EL (cell line): ENCODE data around the gene RCOR1.
A peak's percentile ranks its signal among the peaks of the same experiment; 100 is the strongest.
"Not testable (repeated sequence)": the region's sequence is repeated elsewhere in the genome, so short reads cannot be mapped to it uniquely, and the experiment has no call there.

Source experiments
- DNase-seq: peaks from one replicate; pipeline ENCODE4 v3.0.0-alpha.2; 2016

RCOR1 gene

DNA sequence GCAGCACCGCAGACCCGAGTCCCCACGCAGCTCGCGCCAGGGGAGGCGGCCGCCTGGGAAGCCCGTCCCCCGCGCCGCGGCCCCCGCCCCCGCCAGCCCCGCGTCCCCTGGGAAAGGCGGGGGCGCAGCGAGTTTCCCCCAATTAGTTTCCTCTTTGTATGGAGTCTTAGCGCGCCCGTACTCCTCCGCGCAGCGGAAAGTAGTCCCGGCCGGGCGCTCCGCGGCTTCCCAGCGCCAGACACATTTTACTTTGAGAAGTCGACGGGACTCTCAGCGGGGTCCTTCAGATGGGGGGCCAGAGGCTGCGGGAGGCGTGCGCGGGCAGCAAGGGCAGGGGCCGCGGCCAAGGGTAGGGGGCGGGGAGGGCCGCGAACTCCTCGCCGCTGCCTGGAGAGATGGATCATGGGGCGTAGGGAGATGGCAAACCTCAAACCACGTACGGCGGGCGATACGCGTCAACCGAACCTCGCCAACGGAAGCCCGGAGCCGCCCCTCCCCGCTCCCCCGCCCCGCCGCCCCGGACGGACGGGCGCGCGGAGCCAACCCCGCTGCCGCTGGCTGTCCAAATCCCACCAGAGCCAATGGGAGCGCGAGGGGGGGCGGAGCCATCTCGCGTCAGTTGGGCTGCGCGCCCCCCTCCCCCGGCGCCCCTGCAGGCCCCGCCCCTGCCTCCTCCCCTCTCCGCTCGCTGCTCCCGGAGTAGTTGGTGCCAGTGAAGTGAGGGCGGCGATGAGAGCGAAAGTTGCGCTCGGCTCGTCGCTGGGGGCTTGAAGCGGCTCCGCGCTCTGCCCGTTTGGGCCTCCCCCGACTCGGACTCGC, at the start of gene RCOR1:
RCOR1 (plus strand) TSS at position 706 of the 819 bp plus-strand sequence. CDS start 238 bp downstream, outside the sequence.
- DNase-seq: peak; percentile 98

DNA sequence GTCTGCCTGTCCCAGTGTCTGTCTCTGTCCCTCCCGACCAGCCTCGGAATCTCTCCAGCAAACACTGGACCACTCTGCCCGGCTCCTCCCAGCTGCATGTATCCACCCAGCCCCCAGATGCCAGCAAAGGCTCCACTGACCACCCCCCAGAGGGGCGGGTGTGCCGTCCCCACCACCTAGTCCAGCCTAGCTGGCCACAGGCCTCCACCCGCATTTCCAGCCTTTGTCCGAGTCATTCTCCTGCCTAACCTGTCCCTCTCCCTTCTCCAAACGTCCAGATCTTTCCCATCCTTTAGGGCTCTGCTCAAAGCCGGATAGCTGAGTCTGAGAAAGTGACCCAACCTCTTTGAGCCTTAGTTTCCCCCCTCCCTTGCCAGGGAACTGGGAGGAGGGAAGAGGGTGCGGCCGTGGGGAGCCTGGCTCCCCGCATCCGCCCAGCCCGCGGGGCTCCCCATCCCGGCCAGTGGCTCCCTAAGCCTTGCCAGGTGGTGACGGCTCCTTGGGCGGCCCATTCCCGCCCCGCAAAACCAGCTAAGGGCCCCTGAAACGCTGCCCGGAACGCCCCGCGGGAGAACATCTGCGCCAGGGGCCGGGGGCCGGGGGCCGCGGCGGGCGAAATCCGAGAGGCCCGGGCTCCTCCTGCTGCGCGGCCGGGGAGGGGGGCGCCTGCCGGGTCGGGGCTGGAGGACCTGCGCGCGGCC, 48.3 kb upstream of the RCOR1 start:
- DNase-seq: no peak

DNA sequence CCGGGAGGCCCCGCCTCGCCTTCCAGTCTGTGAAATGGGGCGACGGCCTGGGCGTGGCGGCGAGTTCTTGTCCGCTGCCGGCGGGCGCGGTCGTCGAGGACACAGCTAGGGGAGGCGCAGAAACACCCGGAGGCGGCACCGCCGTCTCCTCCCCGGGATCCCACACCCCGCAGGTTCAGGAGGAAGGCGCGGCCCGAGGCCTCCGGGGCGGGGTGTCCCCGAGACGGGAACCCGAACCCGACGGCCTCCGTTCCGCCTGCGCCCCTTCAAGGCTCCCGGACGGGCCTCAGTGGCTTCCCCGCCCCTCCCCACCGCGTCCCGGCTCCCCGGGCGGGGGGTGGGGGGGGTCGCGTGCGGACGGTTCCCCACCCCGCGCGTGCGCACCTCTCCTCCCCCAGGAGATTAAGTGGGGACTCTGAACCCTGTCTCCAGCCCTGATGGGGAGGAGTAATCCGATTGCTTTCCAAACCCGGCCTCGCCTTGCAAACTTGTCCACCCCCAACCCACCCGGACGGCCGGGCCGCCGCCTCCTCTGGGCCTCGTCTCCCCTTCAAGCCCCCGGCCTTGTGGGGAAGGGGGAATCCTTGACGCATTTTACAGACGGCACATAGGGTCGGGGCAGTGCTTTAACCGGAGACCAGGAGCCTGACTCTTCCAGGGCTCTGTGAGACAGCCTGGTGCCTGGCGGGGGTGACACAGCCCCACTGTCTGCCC, 47.5 kb upstream of the RCOR1 start:
- no peak for DNase-seq

DNA sequence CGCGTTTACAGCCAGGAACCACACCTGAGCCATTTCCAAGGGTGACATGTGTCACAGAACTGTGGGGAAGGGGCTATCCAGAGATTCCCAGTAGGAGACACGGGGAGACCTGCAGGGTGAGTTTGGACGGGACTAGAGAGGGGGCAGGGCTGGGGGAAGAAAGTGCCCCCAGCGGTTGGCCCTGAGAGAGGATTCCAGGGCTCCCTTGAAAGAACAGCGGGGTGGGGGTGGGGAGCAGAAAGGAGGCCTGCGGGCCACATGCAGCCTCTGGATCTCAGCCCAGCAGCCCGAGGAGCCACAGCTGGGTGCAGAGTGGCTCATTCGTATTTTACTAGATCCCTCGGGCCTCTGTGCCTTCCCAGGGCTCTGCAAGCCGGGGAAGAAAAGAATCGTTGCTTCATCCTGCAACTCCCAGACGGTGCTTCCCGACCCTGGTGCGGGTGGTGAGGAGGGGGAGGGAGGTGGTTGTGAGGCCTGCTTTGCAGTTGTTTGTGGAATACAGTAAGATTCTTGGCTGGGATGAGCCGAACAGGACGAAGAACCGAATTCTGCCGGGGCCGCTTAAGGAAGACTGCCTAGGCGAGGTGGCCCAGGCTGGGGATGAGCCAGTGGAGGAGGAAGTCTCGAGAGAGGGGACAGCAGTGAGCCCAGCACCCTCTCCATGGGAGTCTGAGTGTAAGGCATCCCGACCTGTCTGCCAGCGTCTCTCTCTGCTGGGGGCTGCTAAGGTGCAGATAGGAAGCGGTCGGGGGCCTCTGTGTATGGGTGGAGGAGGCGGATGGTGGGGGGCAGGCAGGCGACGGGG, 46.8 kb upstream of the RCOR1 start:
- DNase-seq: peak; percentile 61

DNA sequence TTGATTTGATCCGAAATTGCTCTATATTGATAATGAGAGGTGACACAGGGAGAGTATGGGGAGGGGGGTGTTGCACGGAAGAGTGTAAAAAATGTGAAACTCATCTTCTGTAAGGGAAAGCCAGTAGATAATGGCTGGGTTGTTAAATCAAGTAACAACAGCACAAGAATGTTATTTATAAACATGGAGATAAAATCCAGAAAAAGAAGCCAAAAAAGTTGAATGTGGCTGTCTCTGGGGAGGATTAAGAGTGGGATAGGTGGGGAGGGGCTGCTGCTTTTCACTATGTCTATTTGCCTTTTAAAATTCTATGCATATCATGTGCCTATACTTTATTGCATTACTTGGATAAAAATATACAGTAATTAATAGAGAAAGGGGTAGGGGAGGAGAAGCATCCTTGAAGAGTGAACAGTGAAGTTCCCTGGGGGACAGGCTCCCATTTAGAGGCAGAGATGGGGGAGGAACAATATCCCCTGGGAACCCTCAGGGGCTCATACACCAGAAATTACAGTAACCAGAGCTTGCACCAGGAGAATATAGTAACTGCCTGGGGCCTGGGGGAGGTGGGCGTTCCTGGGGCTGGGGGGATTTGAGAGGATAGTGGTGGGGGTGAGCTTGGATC, 43.7 kb upstream of the RCOR1 start:
- DNase-seq: no peak

DNA sequence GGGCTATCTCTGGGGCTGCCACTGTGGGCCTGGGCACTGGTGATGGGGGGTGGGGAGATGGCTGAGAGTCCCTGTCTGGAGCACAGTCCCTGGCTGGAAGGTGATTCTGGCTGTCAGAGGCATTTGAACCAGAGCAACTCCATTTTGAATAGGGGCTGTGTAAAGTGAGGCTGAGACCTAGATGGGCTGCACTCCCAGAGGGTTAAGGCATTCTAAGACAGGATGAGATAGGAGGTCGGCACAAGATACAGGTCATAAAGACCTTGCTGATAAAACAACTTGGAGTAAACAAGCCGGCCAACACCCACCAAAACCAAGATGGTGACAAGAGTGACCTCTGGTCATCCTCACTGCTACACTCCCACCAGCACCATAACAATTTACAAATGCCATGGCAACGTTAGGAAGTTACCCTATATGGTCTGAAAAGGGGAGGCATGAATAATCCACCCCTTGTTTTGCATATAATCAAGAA, 41.5 kb upstream of the RCOR1 start:
- DNase-seq: not testable (repeated sequence)

DNA sequence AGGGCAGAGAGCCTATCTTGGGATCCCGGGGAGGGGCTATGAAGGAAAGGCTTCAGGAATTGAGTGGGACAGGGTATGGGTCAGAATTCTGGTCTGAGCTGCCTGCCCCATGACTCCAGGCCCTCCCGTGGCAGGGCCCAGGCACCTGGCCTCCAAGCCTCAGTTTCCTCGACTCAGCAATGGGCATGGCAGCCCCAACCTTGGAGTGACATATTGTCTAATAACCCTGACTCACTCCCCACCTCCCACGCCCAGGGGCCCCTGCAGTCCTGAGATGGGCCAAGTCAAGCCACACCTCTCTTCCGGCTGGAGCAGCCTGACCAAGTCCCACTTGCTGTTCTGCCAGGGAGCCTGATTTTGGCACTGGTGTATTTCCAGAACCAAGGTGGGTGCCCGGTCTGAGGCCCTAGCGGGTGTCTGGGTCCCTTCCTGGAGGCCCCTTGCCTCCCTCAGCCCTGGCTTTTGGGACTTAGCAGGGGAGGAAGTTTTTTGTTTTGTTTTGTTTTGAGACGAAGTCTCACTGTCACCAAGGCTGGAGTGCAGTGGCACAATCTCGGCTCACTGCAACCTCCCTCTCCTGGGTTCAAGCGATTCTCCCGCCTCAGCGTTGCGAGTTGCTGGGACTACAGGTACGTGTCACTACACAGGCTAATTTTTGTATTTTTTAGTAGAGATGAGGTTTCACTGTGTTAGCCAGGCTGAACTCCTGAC, 40.3 kb upstream of the RCOR1 start:
- DNase-seq: peak; percentile 56

DNA sequence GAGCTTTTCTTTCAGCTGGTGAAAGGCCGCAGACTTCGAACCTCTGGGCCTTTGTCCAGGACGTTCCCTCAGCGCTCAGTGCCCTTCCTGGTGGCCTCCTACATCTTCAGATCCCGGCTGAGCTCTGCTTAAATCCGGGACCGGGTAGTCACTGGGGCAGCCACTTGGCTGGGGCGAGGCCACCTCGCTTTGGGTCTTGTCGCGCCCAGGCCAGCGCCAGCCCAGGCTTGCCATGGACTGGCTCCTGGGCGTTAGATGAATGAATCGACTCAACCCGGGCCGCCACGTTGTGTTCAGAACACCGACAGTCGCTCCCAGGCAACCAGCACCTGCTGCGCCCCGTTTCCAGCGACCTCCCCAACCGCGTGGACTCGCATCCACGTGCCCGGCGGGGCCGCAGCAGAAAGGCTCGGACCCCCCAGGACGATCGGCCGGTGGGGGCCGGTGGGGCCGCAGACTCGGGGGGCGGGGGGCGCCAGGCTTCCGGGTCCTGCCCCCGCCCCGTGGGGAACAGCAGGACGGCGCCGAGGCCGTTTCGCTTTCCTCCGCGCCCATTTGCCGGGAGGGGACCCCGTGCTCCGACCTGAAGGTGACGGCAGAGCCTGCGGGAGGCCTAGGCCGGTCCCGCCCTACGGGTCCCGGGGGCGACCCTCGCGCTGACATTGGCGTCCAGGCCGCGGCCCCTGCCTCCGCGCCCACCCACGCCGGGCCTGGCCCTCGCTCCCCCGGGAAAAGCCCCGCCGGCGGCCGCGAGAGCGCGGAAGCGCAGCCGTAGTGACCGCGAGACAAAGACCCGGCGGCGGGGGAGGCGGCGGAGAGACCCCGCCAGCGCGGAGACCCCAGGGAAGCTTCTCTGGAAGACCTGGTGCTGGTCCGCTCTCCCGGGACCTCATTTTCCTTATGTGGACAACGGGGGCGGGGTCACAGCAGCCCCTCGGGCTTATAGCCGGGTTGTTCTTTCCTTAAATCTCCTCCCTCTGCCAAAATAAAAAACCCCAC, 37.3 kb upstream of the RCOR1 start:
- DNase-seq: peak; percentile 71

DNA sequence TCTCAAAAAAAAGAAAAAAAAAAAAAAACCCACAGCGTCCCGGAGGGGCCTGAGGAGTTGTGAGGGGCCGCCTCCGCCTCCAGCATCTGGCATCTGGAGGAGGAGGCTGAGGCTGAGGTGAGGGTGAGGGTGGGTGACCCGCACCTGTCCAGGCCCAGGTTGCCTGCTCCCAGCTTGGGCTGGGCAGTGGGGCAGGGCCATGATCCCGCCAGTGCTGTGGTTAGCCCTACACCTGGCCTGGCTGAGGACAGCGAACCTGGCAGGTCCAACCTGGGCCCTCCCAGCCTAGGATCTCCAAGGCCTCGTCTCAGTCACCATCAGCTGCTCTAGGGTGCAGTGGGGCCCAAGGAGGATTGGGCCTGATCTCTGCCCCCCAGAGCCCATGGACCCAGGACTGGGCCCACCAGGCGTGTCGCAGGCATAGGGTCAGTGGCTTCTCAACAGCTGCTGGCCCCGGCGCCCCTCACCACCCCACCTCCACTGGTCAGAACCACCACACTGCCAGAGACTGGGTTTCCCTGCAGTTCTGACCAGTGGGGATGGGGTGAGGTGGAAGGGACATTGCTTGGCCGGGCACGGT, 36.3 kb upstream of the RCOR1 start:
- DNase-seq: no peak

DNA sequence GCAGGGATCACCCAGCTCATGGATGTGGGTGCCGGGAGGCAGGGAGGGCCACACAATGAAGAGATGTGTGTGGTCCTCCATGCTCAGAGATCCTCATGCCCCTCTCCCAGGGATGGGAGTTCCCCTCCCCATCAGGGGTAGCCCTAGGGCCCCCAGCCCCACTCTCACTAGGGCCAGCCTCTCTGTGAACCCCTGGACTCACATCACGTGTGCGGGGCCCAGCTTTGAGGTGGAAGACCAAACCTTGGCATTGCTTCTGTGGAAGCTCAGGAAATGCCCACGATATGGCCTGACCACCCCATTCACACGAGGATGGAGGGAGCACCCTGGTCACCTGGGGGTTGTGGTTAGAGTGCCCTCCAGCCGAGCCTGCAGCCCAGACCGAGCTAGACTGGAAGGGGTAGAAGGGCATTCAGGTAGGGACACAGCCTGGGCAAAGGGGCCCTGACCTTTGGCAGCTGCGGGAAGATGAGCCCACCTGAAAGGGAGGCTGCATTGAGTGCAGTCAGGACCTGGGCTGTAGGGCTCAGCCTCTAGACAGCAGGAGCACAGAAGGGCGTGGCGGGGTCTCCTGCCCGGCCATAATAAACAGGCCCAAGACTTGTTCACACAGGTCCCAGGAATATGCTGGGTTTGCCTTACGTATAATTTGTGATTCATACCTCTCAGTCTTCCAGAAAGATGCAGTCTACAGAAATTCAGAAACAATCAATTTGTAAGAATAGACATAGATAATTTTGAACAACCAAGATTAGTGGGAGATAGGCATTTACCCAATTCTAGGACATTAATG, 34.8 kb upstream of the RCOR1 start:
- no peak for DNase-seq

DNA sequence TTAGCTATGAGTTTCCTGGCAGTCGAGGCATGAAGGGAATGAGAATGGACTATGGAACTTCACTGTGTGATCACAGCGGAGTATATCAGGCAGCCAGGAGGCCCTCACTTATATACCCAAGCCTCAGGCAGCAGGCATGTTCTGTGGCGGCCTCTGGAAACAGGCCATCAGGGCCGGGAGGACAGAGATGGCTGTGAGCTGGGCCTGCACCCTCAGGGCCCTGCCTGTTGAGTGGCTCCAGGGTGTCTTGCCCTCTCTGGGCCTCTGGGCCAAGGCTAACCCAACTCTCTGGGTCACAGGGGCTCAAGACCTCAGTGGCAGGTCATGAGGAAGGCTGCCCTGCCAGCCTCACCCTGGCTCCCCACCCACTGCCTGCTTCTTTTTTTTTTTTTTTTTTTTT, 33.9 kb upstream of the RCOR1 start:
- no peak for DNase-seq

DNA sequence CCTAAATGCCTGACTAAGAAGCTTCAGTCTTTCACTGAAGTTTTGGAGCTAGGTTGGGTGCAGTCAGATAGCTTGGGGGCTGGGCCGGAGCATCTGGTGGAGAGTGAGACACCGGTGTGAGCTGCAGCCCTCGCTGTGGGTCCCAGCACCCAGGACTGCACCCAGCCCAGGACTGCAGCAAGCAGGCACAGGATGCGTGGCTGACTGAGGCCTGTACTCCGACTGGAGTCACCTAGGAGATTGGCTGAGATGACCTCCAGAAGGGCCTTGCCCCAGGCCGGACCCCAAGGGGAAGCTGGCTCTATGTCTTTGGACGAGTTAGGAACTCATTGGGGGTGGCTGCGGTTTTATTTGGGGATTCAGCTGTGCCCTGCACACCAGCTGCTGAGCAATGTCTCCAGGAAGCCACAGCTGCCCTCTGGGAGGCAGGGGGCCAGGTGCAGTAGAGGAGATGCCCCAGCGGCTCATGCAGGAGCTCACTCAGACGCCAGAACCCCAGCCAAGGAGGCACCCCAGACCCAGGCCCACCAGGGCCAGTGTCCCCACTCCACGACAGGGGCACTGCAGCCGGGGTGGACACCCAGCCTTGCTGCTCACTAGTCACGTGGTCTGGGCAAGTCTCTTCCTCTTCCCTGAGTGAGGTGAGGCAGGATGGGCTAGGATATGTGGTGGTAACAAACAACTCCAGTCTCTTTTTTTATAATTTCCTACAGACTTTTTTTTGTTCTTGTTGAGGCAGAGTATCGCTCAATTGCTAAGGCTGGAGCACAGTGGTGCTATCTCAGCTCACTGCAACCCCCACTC, 31.8 kb upstream of the RCOR1 start:
- no peak for DNase-seq

DNA sequence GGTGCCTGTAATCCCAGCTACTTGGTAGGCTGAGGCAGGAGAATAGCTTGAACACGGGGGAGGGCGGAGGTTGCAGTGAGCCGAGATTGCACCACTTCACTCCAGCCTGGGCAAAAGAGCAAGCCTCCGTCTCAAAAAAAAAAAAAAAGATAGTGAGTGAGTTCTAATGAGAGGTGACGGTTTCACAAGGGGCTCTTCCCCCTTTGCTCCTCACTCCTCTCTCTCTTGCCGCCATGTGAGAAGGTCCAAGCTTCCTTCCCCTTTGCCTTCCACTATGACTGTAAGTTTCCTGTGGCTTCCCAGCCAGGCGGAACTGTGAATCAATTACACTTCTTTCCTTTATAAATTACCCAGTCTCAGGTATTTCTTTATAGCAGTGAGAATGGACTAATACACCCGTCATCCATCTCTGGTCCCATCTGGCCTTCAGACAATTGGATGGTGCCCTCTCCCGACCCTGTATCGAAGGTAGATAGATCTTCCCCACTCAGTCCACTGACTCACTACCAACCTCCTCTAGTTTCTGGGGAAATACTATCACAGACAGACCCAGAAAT, 27.0 kb upstream of the RCOR1 start:
- no peak for DNase-seq

DNA sequence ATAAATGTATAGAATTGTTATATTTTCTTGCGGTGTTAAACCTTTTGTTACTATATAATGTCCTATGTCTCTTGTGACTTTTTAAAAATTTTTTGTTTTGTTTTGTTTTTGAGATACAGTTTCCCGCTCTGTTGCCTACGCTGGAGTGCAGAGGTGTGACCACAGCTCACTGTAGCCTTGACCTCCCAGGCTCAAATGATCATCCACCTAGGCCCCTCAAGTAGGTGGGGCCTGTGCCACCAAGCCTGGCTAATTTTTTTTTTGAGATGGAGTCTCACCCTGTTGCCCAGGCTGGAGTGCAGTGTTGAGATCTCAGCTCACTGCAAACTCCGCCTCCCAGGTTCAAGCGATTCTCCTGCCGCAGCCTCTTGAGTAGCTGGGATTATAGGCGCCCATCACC, 26.5 kb upstream of the RCOR1 start:
- DNase-seq: no peak

DNA sequence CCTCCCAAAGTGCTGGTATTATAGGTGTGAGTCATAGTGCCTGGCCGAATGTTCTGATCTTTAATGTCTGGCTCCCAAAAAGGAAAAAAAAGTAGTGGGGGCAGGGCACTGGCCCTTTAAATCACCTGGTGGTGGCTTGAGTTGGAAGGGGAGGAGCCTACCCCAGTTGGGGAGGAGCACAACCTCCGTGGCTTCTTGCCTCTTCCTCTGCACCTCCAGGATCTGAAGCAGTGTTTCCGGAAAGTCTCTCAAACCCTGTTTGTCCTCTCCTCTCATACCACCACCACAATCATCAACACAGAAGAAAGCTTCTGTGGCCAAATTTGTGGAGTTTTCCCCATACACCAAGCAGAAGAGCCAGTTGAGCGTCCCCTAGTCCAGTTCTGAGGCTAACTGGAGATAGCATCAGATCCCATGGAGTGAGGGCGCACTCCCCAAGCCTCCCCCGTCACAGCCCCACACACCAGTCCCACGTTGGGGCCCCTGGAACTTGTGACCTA, 24.3 kb upstream of the RCOR1 start:
- no peak for DNase-seq

DNA sequence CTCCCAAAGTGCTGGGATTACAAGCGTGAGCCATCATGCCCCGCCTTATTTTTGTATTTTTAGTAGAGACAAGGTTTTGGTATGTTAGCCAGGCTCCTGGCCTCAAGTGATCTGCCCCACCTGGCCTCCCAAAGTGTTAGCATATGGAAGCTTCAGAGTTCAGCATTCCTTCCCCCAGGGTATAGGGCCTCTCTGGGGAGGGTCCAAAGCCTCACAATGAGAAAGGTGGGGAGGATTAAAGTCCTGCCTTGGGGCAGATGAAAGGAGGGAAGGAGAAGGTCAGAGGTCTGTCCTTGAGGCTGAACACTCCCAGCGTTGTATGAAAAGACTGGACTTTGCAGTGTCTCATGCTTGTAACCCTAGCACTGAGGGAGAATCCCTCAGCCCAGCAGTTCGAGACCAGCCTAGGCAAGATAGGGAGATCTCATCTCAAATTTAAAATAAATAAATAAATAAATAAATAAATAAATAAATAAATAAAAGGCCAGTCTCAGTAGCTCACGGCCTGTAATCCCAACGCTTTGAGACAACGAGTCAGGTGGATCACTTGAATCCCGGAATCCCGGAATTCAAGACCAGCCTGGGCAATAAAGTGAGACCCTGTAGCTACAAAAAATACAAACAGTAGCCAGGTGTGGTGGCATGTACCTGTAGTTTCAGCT, 22.0 kb upstream of the RCOR1 start:
- no peak for DNase-seq

DNA sequence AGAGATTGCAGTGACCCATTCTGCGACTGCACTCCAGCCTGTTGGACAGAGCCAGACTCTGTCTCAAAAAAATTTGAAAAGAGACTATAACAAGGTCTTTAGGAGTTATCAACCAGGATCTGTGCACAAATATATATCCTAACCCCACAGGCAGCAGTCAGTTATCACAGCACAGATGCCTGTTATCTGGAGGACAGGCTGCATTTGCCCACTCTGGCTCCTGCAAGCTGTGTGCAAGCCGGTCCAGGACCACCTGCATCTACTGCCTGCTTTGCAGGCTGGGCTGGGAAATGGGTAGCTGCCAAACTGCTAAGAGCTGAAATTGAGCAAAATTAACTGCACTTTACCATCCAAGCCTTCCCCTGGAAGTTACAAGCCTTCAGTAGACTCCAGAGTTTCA, 21.4 kb upstream of the RCOR1 start:
- no peak for DNase-seq
